ENCODE data around the gene NDST1. TPM values are rescaled to one million over a fixed set of nuclear protein-coding genes. Genes with fewer than 3 reads are reported as not detected.
"Not testable (repeated sequence)": the region's sequence is repeated elsewhere in the genome, so short reads cannot be mapped to it uniquely, and the experiment has no call there.

Gene NDST1
- polyA plus RNA-seq, 1 donor, result 45.4 TPM

GRCh38 chr5:150476568-150476967 lies 31.4 kb upstream of the NDST1 start:
- H3K4me1 ChIP-seq (ENCODE audit: control insufficient read depth, insufficient read depth, low read length); H3K36me3 ChIP-seq (ENCODE audit: control insufficient read depth, insufficient read depth, low read length); H3K27ac ChIP-seq (ENCODE audit: low read length); H3K27me3 ChIP-seq (ENCODE audit: control insufficient read depth, insufficient read depth, low read length); H3K4me3 ChIP-seq (ENCODE audit: low read length); DNase-seq; H3K9me3 ChIP-seq (ENCODE audit: control insufficient read depth, low read depth, low read length): not testable (repeated sequence)
- WGBS (ENCODE audit: insufficient coverage, low lambda C conversion rate), result 100% methylated on average over 2 of the region's 6 CpGs

DNA sequence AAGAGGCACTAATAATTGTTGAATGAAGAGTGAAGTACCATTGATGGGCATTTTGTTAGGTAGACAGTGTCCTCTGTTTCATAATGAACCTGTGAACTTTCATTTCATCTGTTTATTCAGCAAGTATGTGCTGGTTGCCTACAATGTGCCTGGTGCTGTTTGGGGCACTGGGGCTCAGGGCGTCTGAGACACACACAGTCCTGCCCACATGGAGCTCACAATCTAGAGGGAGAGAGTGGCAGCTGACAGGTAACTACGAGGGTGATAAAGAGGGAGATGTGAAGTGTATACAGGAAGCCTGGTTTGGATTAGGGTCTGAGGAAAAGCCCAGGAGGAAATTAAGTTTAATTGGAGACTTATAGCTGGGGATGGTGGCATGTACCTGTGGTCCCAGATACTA lies 28.5 kb upstream of the NDST1 start:
- Histone ChIP-seq H3K27me3 (ENCODE audit: control insufficient read depth, insufficient read depth, low read length) (no peaks in the 10 kb centered on the region), H3K4me1 (ENCODE audit: control insufficient read depth, insufficient read depth, low read length) (peaks cover 13% of the 10 kb centered on the region), H3K36me3 (ENCODE audit: control insufficient read depth, insufficient read depth, low read length) (no peaks in the 10 kb centered on the region), H3K4me3 (ENCODE audit: low read length) (no peak overlapping the region), H3K27ac (ENCODE audit: low read length) (no peak overlapping the region), H3K9me3 (ENCODE audit: control insufficient read depth, low read depth, low read length) (no peaks in the 10 kb centered on the region)
- 67% methylated on average over 1 of the region's 2 CpGs for WGBS (ENCODE audit: insufficient coverage, low lambda C conversion rate)
- no peak for DNase-seq

DNA sequence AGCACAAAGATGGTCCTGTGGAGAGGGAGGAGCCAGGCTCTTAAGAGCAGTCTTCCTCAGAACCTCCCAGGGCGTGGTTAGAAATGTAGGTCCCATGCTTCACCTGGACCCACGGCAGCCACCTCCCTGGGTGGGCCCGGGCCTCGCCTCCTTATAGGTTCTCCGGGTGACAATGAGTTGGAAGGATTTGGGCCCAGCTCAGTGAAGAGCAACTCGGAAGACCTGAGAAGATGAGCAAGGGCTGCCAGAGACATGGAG lies 26.3 kb upstream of the NDST1 start:
- Histone ChIP-seq H3K4me3 (ENCODE audit: low read length) (no peak overlapping the region), H3K9me3 (ENCODE audit: control insufficient read depth, low read depth, low read length) (no peaks in the 10 kb centered on the region), H3K4me1 (ENCODE audit: control insufficient read depth, insufficient read depth, low read length) (peaks cover 6% of the 10 kb centered on the region), H3K36me3 (ENCODE audit: control insufficient read depth, insufficient read depth, low read length) (no peaks in the 10 kb centered on the region), H3K27me3 (ENCODE audit: control insufficient read depth, insufficient read depth, low read length) (no peaks in the 10 kb centered on the region), H3K27ac (ENCODE audit: low read length) (peak overlapping the region; percentile 50)
- WGBS (ENCODE audit: insufficient coverage, low lambda C conversion rate), result no CpG with 5 or more reads among the region's 6 CpGs
- DNase-seq, result no peak

GRCh38 chr5:150481972-150482406 lies 25.9 kb upstream of the NDST1 start:
- no peaks in the 10 kb centered on the region for H3K9me3 ChIP-seq (ENCODE audit: control insufficient read depth, low read depth, low read length)
- peaks cover 9% of the 10 kb centered on the region for H3K4me1 ChIP-seq (ENCODE audit: control insufficient read depth, insufficient read depth, low read length)
- peak overlapping the region; percentile 50 for H3K27ac ChIP-seq (ENCODE audit: low read length)
- no peaks in the 10 kb centered on the region for H3K27me3 ChIP-seq (ENCODE audit: control insufficient read depth, insufficient read depth, low read length)
- H3K4me3 ChIP-seq (ENCODE audit: low read length), result no peak overlapping the region
- H3K36me3 ChIP-seq (ENCODE audit: control insufficient read depth, insufficient read depth, low read length), result no peaks in the 10 kb centered on the region
- DNase-seq, result peak; percentile 42 to 44
- 44% methylated on average over 2 of the region's 6 CpGs for WGBS (ENCODE audit: insufficient coverage, low lambda C conversion rate)

DNA sequence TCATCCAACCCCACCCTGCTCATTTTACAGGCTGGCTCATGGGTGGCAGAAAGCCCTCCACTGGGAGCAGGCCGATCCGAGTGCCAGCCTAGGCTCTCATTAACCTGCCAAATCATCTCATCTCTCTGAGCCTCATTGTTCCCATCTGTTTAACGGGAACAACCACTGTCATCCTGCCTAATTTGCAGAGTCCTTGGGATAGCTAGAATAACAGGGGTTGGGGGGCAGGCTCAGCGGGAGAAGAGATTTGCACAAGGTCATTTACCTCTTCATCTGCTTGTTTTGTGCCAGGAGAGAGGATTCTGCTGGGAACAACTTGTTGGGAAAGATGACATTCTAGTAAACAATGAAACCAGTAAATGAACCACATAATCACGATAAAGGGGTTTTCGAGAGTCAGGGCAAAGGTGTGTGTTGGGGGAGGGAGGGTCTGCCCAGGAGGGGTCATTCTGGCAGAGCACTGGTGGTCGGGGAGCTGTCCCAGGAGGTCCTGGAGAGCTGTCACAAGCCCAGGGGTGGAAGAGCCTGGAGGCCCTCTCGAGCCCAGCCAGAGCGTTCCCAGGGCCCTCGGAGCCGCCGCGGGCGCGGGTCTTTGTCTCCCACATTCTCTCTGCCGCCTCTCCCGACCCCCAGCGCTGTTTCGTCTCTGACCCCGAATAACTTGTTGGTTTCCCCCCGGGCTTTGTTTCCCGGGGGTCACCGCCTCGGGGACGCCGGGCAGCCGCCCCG lies 22.8 kb upstream of the NDST1 start:
- H3K27ac ChIP-seq (ENCODE audit: low read length), result peak overlapping the region; percentile 88
- peak overlapping the region; percentile 79 for H3K4me3 ChIP-seq (ENCODE audit: low read length)
- H3K4me1 ChIP-seq (ENCODE audit: control insufficient read depth, insufficient read depth, low read length), result peaks cover 38% of the 10 kb centered on the region
- DNase-seq, result peak in 1 of 2 donors; percentile 51
- WGBS (ENCODE audit: insufficient coverage, low lambda C conversion rate), result no CpG with 5 or more reads among the region's 28 CpGs
- H3K9me3 ChIP-seq (ENCODE audit: control insufficient read depth, low read depth, low read length), result no peaks in the 10 kb centered on the region
- H3K27me3 ChIP-seq (ENCODE audit: control insufficient read depth, insufficient read depth, low read length), result no peaks in the 10 kb centered on the region
- peaks cover 4% of the 10 kb centered on the region for H3K36me3 ChIP-seq (ENCODE audit: control insufficient read depth, insufficient read depth, low read length)

GRCh38 chr5:150485693-150486401 lies 22.1 kb upstream of the NDST1 start:
- Histone ChIP-seq H3K4me3 (ENCODE audit: low read length) (peak overlapping the region; percentile 88), H3K36me3 (ENCODE audit: control insufficient read depth, insufficient read depth, low read length) (peaks cover 8% of the 10 kb centered on the region), H3K27me3 (ENCODE audit: control insufficient read depth, insufficient read depth, low read length) (no peaks in the 10 kb centered on the region), H3K27ac (ENCODE audit: low read length) (peak overlapping the region; percentile 88), H3K4me1 (ENCODE audit: control insufficient read depth, insufficient read depth, low read length) (peaks cover 40% of the 10 kb centered on the region), H3K9me3 (ENCODE audit: control insufficient read depth, low read depth, low read length) (no peaks in the 10 kb centered on the region)
- peak; percentile 59 to 77 for DNase-seq
- no CpG with 5 or more reads among the region's 90 CpGs for WGBS (ENCODE audit: insufficient coverage, low lambda C conversion rate)

- Histone ChIP-seq H3K9me3 (ENCODE audit: control insufficient read depth, low read depth, low read length) (no peaks in the 10 kb centered on the region), H3K27me3 (ENCODE audit: control insufficient read depth, insufficient read depth, low read length) (no peaks in the 10 kb centered on the region), H3K36me3 (ENCODE audit: control insufficient read depth, insufficient read depth, low read length) (peaks cover 11% of the 10 kb centered on the region), H3K4me3 (ENCODE audit: low read length) (peak overlapping the region; percentile 88), H3K4me1 (ENCODE audit: control insufficient read depth, insufficient read depth, low read length) (peaks cover 44% of the 10 kb centered on the region), H3K27ac (ENCODE audit: low read length) (peak overlapping the region; percentile 90)
- no CpG with 5 or more reads among the region's 60 CpGs for WGBS (ENCODE audit: insufficient coverage, low lambda C conversion rate)
- DNase-seq, result peak; percentile 67 to 87
Observed at GRCh38 chr5:150486402-150487198, 21.3 kb upstream of the NDST1 start.

DNA sequence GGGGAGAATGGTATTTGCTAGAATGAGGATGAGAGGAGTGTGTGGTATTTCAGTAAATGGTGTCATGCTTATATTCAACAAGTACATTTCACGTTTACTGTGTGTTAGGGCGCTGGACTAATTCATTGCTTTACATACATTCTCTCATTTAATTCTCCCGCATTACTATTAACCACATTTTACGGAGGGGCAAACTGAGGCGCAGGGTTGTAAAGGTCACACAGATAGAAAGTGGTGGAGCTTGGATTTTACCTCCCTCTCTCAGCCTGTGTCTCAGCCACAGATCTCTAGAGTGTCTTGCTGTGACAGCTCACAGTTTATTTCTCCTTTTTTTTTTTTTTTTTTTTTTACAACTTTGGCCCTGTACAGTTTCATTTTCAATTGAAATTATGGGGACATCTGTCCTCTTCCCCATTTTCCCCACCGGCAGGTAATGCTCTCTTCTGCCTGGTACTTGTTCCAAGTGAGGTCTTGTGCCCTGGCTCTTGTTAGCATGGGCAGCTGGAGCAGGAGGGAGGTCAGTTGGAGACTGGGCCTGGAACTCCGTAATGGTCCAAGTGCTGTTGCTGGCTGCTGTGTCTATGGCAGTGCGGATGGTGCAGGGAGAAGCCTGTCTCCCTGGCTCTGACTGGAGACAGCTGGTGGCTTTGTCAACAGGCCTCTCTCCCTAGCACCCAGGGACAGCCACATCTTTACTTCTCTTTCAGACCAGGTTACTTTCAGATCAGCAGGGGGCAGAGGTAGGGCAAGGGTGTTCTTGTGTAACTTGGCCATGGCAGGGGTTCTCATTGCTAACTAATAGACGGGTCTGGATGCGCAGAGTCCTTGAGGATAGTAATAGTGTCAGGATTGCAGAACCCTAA lies 20.5 kb upstream of the NDST1 start:
- Histone ChIP-seq H3K27me3 (ENCODE audit: control insufficient read depth, insufficient read depth, low read length) (no peaks in the 10 kb centered on the region), H3K27ac (ENCODE audit: low read length) (peak overlapping the region; percentile 90), H3K4me1 (ENCODE audit: control insufficient read depth, insufficient read depth, low read length) (peaks cover 42% of the 10 kb centered on the region), H3K36me3 (ENCODE audit: control insufficient read depth, insufficient read depth, low read length) (peaks cover 19% of the 10 kb centered on the region), H3K9me3 (ENCODE audit: control insufficient read depth, low read depth, low read length) (no peaks in the 10 kb centered on the region), H3K4me3 (ENCODE audit: low read length) (peak overlapping the region; percentile 88)
- WGBS (ENCODE audit: insufficient coverage, low lambda C conversion rate), result no CpG with 5 or more reads among the region's 10 CpGs
- DNase-seq, result peak; percentile 34 to 67

GRCh38 chr5:150488519-150489359 lies 19.2 kb upstream of the NDST1 start:
- DNase-seq, result no peak
- peak overlapping the region; percentile 90 for H3K27ac ChIP-seq (ENCODE audit: low read length)
- 100% methylated on average over 1 of the region's 11 CpGs for WGBS (ENCODE audit: insufficient coverage, low lambda C conversion rate)
- H3K4me3 ChIP-seq (ENCODE audit: low read length), result no peak overlapping the region
- peaks cover 42% of the 10 kb centered on the region for H3K4me1 ChIP-seq (ENCODE audit: control insufficient read depth, insufficient read depth, low read length)
- H3K36me3 ChIP-seq (ENCODE audit: control insufficient read depth, insufficient read depth, low read length), result peaks cover 23% of the 10 kb centered on the region
- no peaks in the 10 kb centered on the region for H3K27me3 ChIP-seq (ENCODE audit: control insufficient read depth, insufficient read depth, low read length)
- no peaks in the 10 kb centered on the region for H3K9me3 ChIP-seq (ENCODE audit: control insufficient read depth, low read depth, low read length)

Data from large intestine (tissue), 3 donors.